ENCODE results near the gene P4HB.

Gene P4HB

DNA sequence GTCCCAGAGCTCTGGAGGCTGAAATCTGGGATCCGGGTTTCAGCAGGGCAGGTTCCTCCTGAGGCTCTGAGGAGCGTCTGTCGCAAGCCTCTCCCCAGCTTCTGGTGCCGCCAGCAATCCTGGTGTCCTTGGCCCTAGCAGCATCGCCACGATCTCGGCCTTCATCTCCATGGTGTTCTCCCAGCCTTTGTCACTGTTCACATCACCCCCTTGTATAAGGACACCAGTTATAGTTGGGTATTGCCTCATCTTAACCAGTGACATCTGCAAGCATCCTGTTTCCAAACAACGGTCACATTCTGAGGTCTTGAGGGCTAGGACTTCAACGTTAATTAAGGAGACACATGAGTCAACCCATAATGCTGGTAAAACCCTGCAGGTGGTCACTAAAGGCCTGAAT is 22.7 kb downstream of the P4HB start:
- TF ChIP-seq, protein P1, sequence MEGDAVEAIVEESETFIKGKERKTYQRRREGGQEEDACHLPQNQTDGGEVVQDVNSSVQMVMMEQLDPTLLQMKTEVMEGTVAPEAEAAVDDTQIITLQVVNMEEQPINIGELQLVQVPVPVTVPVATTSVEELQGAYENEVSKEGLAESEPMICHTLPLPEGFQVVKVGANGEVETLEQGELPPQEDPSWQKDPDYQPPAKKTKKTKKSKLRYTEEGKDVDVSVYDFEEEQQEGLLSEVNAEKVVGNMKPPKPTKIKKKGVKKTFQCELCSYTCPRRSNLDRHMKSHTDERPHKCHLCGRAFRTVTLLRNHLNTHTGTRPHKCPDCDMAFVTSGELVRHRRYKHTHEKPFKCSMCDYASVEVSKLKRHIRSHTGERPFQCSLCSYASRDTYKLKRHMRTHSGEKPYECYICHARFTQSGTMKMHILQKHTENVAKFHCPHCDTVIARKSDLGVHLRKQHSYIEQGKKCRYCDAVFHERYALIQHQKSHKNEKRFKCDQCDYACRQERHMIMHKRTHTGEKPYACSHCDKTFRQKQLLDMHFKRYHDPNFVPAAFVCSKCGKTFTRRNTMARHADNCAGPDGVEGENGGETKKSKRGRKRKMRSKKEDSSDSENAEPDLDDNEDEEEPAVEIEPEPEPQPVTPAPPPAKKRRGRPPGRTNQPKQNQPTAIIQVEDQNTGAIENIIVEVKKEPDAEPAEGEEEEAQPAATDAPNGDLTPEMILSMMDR (IDR thresholded peaks at IDR 0.05; ENCODE audit: low read depth, low read length, missing control alignments): no peak
- Histone ChIP-seq H3K27ac (no peak overlapping the region), H3K27me3 (replicated peaks) (no peaks in the 10 kb centered on the region), H3K4me3 (ENCODE audit: low read depth, low read length) (no peak overlapping the region), H3K36me3 (replicated peaks) (peaks cover 8% of the 10 kb centered on the region)
- no peak for DNase-seq
- in situ Hi-C loops (cut with HindIII; ENCODE audit: low pct_ligation_motif_present, low sequenced_read_pairs): no loop called here

DNA sequence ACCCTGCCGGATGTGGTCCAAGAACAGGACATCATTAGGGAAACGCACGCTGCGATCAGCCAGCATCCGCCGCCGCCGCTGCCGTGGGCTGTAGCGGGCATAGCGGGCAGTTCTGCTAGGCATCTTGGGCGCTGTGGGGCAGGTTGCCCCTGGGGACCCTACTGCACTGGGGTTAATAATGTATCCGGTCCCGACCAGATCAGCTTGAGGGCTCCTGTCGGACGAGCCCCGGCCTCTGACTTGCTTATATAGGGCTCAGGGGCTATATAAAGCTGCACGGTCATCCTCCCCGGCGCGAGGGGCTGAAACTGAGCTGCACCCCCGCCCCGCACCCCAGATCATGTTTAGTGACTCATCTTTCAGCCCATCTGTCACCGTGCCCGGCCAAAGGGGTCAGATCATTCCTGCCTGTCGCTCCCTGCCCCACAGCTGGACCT is 25.5 kb downstream of the P4HB start, which contains the start of gene PPP1R27:
Gene PPP1R27 (minus strand): TSS at position 220 of the 437 bp plus-strand sequence. CDS start 97 bp downstream, at position 123.
- Histone ChIP-seq H3K36me3 (replicated peaks) (no peaks in the 10 kb centered on the region), H3K27me3 (replicated peaks) (no peaks in the 10 kb centered on the region), H3K4me3 (ENCODE audit: low read depth, low read length) (peak within 1 kb of the TSS; percentile 68), H3K27ac (no peak within 1 kb of the TSS)
- DNase-seq: no peak
- in situ Hi-C loops (cut with HindIII; ENCODE audit: low pct_ligation_motif_present, low sequenced_read_pairs): no loop called here
- TF ChIP-seq, protein P1 (IDR thresholded peaks at IDR 0.05; ENCODE audit: low read depth, low read length, missing control alignments): no peak

DNA sequence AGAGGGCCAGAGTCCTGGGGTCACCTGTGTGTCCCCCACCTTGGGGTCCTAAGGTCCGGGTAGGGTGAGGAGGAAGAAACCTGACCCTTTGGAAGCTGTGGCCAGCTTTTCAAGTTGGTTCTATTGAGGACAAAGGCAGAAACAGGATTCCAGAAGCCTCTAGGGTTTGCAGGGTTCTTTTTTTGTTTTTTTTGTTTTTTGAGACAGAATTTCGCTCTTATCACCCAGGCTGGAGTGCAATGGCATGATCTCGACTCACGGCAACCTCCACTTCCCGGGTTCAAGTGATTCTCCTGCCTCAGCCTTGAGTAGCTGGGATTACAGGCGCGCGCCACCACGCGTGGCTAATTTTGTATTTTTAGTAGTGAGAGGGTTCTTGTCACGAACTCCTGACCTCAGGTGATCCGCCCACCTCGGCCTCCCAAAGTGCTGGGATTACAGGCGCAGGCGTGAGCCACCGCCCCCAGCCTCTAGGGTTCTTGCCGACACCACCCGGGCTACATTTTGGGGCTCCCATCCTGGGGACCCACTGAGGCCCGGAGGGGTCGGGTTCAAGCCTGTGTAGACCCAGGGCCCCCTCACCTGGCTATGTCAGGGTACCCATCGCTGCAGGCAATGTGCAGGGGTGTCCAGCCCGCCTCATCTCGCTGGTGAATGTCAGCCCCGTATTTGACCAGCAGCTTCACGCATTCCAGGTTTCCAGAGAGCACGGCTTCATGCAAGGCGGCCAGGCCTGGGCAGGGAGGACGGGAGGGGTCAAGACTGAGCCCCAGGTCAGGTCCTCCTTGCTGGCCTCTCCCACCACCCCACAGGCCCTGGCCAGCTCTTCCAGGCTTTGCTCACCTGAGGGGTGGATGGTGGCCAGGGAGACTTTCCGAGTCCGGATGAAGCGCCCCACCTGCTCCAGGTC is 26.2 kb downstream of the P4HB start:
- no peaks in the 10 kb centered on the region for H3K27me3 ChIP-seq (replicated peaks)

DNA sequence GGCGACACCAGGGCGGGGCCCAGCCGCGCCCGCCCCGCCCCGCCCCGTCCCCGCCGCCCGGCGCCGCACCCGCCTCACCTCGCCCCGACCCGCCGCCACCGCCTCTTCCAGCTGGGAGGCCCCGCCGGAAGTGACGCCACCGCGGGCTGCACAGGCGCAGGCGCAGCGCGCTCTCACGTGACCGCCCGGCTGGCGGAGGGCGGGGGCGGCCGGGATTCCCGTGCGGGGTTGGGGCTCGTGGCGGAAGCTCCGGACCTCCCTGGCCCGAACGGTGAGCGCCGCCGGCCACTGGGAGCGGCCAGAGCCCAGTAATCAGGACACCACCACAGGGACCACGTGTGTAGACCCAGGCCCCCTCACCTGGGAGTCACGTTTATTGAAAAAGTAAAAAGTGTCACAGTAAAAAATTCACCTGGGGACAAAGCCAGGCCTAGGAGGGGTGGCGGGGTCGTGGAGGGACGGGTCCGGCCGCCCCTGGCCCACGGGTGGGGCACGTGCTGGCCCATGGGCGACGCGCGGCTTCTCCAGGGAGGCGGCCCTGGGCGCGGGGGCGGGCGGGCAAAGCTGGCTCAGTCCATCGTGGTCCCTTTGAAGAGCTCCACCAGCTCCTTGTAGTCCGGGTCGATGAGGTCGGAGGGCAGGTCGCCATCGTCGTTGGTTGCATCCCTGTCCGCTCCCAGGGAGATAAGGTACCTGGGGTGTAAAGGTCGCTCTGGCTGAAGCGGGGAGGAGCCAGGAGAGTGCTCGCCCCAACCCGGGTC is 27.0 kb downstream of the P4HB start, which contains the start of gene MCRIP1:
Gene MCRIP1 (minus strand): TSS at position 132 of the 761 bp plus-strand sequence. CDS start 8,785 bp downstream, outside the sequence.
- in situ Hi-C loops (cut with HindIII; ENCODE audit: low pct_ligation_motif_present, low sequenced_read_pairs): no loop called here
- peak within 1 kb of the TSS; percentile 71 for H3K4me3 ChIP-seq (ENCODE audit: low read depth, low read length)

More for the DNA sequence above, 26.2 kb downstream of the P4HB start:
- DNase-seq: no peak
- H3K4me3 ChIP-seq (ENCODE audit: low read depth, low read length): peak overlapping the region; percentile 68
- TF ChIP-seq, protein P1 (IDR thresholded peaks at IDR 0.05; ENCODE audit: low read depth, low read length, missing control alignments): no peak
- in situ Hi-C loops (cut with HindIII; ENCODE audit: low pct_ligation_motif_present, low sequenced_read_pairs): no loop called here
- H3K27ac ChIP-seq: peak overlapping the region; percentile 90
- no peaks in the 10 kb centered on the region for H3K36me3 ChIP-seq (replicated peaks)

DNA sequence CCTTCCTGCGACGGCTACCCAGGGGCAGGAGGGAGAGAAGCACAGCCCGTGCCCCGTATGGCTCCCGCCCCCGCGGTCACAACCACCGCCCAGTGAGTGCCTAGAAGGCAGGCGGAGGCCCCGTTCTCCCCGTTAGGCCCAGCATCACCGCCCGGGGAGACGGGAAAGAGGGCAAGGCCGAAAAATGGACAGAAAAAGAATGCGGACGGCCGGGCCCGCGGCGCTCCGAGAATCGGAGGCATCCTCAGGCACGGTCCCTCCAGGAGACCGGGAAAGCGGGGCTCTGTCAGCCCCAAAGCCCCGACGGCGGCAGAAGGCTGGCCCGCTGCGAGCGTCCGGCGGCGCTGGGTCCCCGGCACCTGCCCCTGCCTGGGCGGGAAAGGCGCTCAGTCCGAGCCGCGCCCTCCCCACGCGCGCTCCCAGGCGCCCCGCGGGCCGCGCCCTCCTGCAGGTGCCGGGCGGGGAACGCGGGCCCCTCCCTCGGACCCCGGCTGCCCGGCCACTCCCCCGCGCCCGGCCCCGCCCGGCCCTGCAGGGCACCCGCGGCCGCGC is 27.7 kb downstream of the P4HB start:
- in situ Hi-C loops (cut with HindIII; ENCODE audit: low pct_ligation_motif_present, low sequenced_read_pairs): no loop called here
- TF ChIP-seq, protein P1 (IDR thresholded peaks at IDR 0.05; ENCODE audit: low read depth, low read length, missing control alignments): no peak
- DNase-seq: no peak
- H3K27ac ChIP-seq: peak overlapping the region; percentile 66
- no peaks in the 10 kb centered on the region for H3K36me3 ChIP-seq (replicated peaks)
- peak overlapping the region; percentile 71 for H3K4me3 ChIP-seq (ENCODE audit: low read depth, low read length)
- H3K27me3 ChIP-seq (replicated peaks): no peaks in the 10 kb centered on the region

More for the DNA sequence above, 27.0 kb downstream of the P4HB start, which contains the start of gene MCRIP1:
- DNase-seq: peak; percentile 85
- TF ChIP-seq, protein P1 (IDR thresholded peaks at IDR 0.05; ENCODE audit: low read depth, low read length, missing control alignments): no peak
- Histone ChIP-seq H3K27me3 (replicated peaks) (no peaks in the 10 kb centered on the region), H3K27ac (peak within 1 kb of the TSS; percentile 90), H3K36me3 (replicated peaks) (no peaks in the 10 kb centered on the region)
